DND-41 (cell line): ENCODE results near the gene THRB.

Experiments used
- ATAC-seq: fragments of 200-7000 bp; cut with Tn5 transposase; 3 replicates; pipeline ENCODE4 v1.9.1; 2021; ENCODE audit warnings: low read depth; ENCODE audit not compliant: insufficient read depth
- DNase-seq: peaks from one replicate; pipeline ENCODE4 v3.0.0-alpha.2; 2020
- H2AFZ ChIP-seq: 2 replicates; pipeline ENCODE4 v1.6.0; 2012; ENCODE audit warnings: low read depth, low read length
- H3K27ac ChIP-seq: 2 replicates; pipeline ENCODE4 v1.5.1; 2012; ENCODE audit warnings: low read length, inconsistent platforms
- H3K27me3 ChIP-seq: fragments of 200-600 bp; sonication (generic); 2 replicates; pipeline ENCODE4 v1.6.0; 2012; ENCODE audit warnings: low read length, mild to moderate bottlenecking, inconsistent platforms; ENCODE audit not compliant: insufficient read depth, poor library complexity
- H3K36me3 ChIP-seq: 2 replicates; pipeline ENCODE4 v1.5.1; 2012; ENCODE audit warnings: low read length, inconsistent platforms; ENCODE audit not compliant: insufficient read depth
- H3K4me1 ChIP-seq: 2 replicates; pipeline ENCODE4 v1.5.1; 2012; ENCODE audit warnings: mild to moderate bottlenecking, low read length; ENCODE audit not compliant: insufficient read depth
- H3K4me2 ChIP-seq: 2 replicates; pipeline ENCODE4 v1.6.0; 2012; ENCODE audit warnings: mild to moderate bottlenecking, moderate library complexity, low read length, inconsistent platforms; ENCODE audit not compliant: insufficient read depth
- H3K4me3 ChIP-seq, 2 experiments: fragments of 200-600 bp in 1 of 2; shearing (Covaris generic) in 1 of 2; 2 replicates each; pipeline ENCODE4 v1.5.1; 2012 to 2016; ENCODE audit warnings: inconsistent platforms in 2 of 2, low read length in 2 of 2, mild to moderate bottlenecking in 2 of 2, low read depth in 1 of 2, moderate library complexity in 1 of 2
- H3K79me2 ChIP-seq: 2 replicates; pipeline ENCODE4 v1.6.0; 2012; ENCODE audit warnings: low read length, inconsistent platforms; ENCODE audit not compliant: insufficient read depth
- H3K9ac ChIP-seq: 2 replicates; pipeline ENCODE4 v1.6.0; 2012; ENCODE audit warnings: low read depth, mild to moderate bottlenecking, inconsistent platforms, low read length, moderate library complexity
- H3K9me3 ChIP-seq: 2 replicates; pipeline ENCODE4 v1.5.1; 2012; ENCODE audit warnings: low read length, moderate library complexity, mild to moderate bottlenecking, inconsistent platforms; ENCODE audit not compliant: insufficient read depth, severe bottlenecking
- H4K20me1 ChIP-seq: 2 replicates; pipeline ENCODE4 v1.6.0; 2012; ENCODE audit warnings: low read length; ENCODE audit not compliant: insufficient read depth
- CTCF ChIP-seq: IDR thresholded peaks from 2 replicates; pipeline ENCODE4 v1.5.1; 2012; ENCODE audit warnings: borderline replicate concordance, low read length, moderate library complexity, mild to moderate bottlenecking; ENCODE audit not compliant: poor library complexity, severe bottlenecking; ENCODE audit errors: extremely low read depth
- EZH2 ChIP-seq: IDR thresholded peaks from 3 replicates; pipeline ENCODE4 v1.6.1; 2012; ENCODE audit warnings: borderline replicate concordance, low read depth, mild to moderate bottlenecking, moderate library complexity, low read length, inconsistent platforms; ENCODE audit not compliant: severe bottlenecking

Gene THRB

GRCh38 chr3:24264748-24265158 is 229.9 kb downstream of the THRB start:
- H3K4me3 ChIP-seq, result no peak overlapping the region
- no peaks in the 10 kb centered on the region for H4K20me1 ChIP-seq
- H3K79me2 ChIP-seq, result no peaks in the 10 kb centered on the region
- TF ChIP-seq CTCF (peak; percentile 73), EZH2 (no peak)
- no peak overlapping the region for H2AFZ ChIP-seq
- H3K4me1 ChIP-seq, result no peaks in the 10 kb centered on the region
- no peak overlapping the region for H3K27ac ChIP-seq
- H3K4me2 ChIP-seq, result no peak overlapping the region
- H3K9ac ChIP-seq, result no peak overlapping the region
- no peaks in the 10 kb centered on the region for H3K36me3 ChIP-seq
- no peaks in the 10 kb centered on the region for H3K9me3 ChIP-seq
- ATAC-seq (peak; percentile 47; the same call in 1 of the 3 replicates), DNase-seq (peak; percentile 13)
- no peaks in the 10 kb centered on the region for H3K27me3 ChIP-seq

- TF ChIP-seq CTCF (no peak), EZH2 (no peak)
- Histone ChIP-seq H3K9me3 (no peaks in the 10 kb centered on the region), H3K4me3 (no peak overlapping the region), H3K27ac (no peak overlapping the region), H3K36me3 (no peaks in the 10 kb centered on the region), H4K20me1 (no peaks in the 10 kb centered on the region), H2AFZ (no peak overlapping the region), H3K9ac (no peak overlapping the region), H3K27me3 (no peaks in the 10 kb centered on the region), H3K79me2 (no peaks in the 10 kb centered on the region), H3K4me1 (no peaks in the 10 kb centered on the region), H3K4me2 (no peak overlapping the region)
- ATAC-seq, result no peak
- no peak for DNase-seq
Measured at GRCh38 chr3:24264011-24264410, 230.6 kb downstream of the THRB start.

GRCh38 chr3:24263069-24263668 is 231.5 kb downstream of the THRB start:
- H3K27ac ChIP-seq, result no peak overlapping the region
- no peaks in the 10 kb centered on the region for H3K79me2 ChIP-seq
- no peak overlapping the region for H3K9ac ChIP-seq
- H3K4me1 ChIP-seq, result no peaks in the 10 kb centered on the region
- H4K20me1 ChIP-seq, result no peaks in the 10 kb centered on the region
- H3K36me3 ChIP-seq, result no peaks in the 10 kb centered on the region
- no peak overlapping the region for H3K4me2 ChIP-seq
- no peak overlapping the region for H2AFZ ChIP-seq
- no peak for ATAC-seq
- no peaks in the 10 kb centered on the region for H3K27me3 ChIP-seq
- DNase-seq, result no peak
- TF ChIP-seq EZH2 (no peak), CTCF (no peak)
- no peaks in the 10 kb centered on the region for H3K9me3 ChIP-seq
- no peak overlapping the region for H3K4me3 ChIP-seq

- H2AFZ ChIP-seq, result no peak overlapping the region
- H3K9ac ChIP-seq, result no peak overlapping the region
Measured at GRCh38 chr3:24261521-24261920, 233.1 kb downstream of the THRB start.

More at GRCh38 chr3:24261521-24261920, 233.1 kb downstream of the THRB start:
- Histone ChIP-seq H4K20me1 (no peaks in the 10 kb centered on the region), H3K4me2 (no peak overlapping the region), H3K4me1 (no peaks in the 10 kb centered on the region), H3K4me3 (no peak overlapping the region), H3K79me2 (no peaks in the 10 kb centered on the region), H3K36me3 (no peaks in the 10 kb centered on the region), H3K9me3 (no peaks in the 10 kb centered on the region), H3K27ac (no peak overlapping the region), H3K27me3 (no peaks in the 10 kb centered on the region)
- DNase-seq (no peak), ATAC-seq (no peak)
- no peak for TF ChIP-seq CTCF
- no peak for TF ChIP-seq EZH2
